ENCODE data around the gene LMNTD2. TPM values are rescaled to one million over a fixed set of nuclear protein-coding genes. Genes with fewer than 3 reads are reported as not detected.
"Not testable (repeated sequence)": the region's sequence is repeated elsewhere in the genome, so short reads cannot be mapped to it uniquely, and the experiment has no call there.

The LMNTD2 gene
- total RNA-seq, 2 experiments from 2014 or later: 0.34 to 0.81 TPM

DNA sequence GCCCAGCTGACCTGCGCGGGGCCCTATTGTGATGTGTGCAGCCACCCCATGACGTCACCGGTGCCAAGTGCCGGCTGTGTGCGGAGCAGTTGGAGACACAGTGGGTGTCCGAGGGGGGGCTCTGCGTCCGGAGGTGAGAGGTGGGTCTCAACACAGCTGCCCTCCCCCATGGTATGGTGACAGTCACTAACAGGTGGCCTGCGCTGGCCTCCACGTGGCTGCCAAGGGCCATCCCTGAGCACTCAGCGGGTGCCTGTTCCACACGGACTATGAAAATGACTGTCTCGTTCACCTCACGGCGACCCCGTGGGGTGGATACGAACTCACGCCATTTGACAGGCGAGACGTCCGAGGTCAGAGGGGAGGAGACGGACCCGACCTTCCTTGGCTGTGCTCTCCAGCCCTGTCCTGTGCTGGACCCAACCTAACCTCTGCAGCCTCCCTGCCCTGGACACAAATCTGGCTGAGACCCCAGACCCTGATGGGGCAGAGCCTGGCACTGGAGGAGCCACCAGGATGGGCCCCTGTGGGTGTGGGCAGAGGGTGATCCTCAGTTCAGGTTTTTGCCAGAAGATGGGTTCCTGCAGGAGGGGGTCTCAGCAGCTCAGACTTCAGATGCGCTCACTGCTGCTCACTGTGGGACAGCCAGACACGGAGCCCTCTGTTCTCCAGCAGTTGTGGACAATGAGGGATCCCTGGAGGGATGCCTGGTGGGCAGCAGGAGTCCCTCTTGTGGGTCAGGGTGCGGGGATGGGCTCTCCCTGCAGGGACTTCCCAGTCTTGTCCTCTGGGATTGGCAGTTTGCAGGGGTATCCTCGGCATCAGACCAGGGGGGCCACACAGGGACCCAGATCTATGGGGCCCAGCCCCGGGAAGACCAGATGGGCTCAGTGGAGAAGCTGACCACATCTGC lies 31.5 kb downstream of the LMNTD2 start:
- Mint-ChIP-seq H3K27ac (no peak overlapping the region), H3K27me3 (ENCODE audit: low read depth) (no peaks in the 10 kb centered on the region), H3K9me3 (ENCODE audit: insufficient read depth) (no peaks in the 10 kb centered on the region), H3K36me3 (ENCODE audit: low read depth) (peaks cover 2% of the 10 kb centered on the region), H3K4me1 (ENCODE audit: low read depth) (peaks cover 4% of the 10 kb centered on the region), H3K4me3 (no peak overlapping the region)
- DNase-seq (no peak), ATAC-seq (no peak)
- POLR2A ChIA-PET: no interaction called here
- CTCF ChIA-PET: no interaction called here

DNA sequence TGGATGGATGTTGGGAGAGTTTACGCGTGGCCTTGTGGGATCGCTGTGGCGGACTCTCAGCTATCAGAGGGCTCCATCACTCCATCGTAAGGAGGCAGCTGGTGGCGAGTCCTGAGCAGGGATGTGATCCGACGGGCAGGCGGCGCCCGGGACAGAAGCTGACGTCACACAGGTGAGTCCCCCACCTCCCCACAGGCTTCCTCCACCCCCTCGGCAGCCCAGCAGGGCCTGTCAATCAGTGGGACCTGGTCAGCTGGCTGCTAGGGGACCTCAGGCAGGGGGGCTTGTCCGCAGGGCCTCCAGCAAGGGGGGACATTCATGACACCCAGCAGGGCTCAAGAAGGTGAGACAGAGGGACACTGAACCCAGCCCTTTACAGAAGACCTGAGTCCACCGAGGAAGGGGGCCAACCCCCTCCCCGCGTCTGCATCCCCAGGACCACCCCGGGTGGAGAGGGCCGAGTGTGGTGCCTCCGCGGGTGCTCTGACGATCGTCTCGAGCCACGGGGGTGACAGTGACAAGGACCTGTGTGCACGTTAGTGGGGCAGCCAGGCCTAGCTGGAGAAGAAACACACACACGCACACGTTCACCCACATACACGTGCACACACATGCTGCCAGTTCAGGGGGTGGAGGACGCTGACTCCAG lies 32.2 kb downstream of the LMNTD2 start:
- H3K27ac Mint-ChIP-seq: no peak overlapping the region
- ATAC-seq (no peak), DNase-seq (no peak)
- CTCF ChIA-PET: interaction anchor here (1.0 kb wide), 1 partner anchor 9 kb away, joined by 5 read pairs; no protein-coding TSS in a partner anchor
- H3K36me3 Mint-ChIP-seq (ENCODE audit: low read depth): peaks cover 2% of the 10 kb centered on the region
- no peak overlapping the region for H3K4me3 Mint-ChIP-seq
- no peaks in the 10 kb centered on the region for H3K9me3 Mint-ChIP-seq (ENCODE audit: insufficient read depth)
- H3K27me3 Mint-ChIP-seq (ENCODE audit: low read depth): no peaks in the 10 kb centered on the region
- H3K4me1 Mint-ChIP-seq (ENCODE audit: low read depth): no peaks in the 10 kb centered on the region
- POLR2A ChIA-PET: no interaction called here

DNA sequence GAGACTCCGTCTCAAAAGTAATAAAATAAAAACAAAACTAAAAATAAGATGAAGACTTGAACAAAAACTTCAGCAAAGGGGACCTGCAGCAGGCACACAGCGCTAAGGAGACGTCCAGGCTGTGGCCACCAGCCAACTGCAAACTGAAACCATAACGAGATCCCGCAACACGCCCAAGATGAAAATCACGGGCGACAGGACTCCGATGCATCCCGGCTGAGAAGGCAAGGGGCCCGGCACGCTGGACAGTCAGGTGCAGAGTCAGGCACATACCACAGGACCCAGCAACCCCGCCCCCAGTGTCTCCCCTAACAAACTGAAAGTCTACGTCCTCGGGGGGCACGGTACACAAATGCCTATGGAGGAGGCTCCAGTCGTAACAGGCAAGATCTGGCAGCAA lies 34.3 kb downstream of the LMNTD2 start:
- DNase-seq: no peak
- Mint-ChIP-seq H3K9me3 (ENCODE audit: insufficient read depth) (no peaks in the 10 kb centered on the region), H3K36me3 (ENCODE audit: low read depth) (no peaks in the 10 kb centered on the region), H3K27me3 (ENCODE audit: low read depth) (no peaks in the 10 kb centered on the region), H3K27ac (no peak overlapping the region), H3K4me1 (ENCODE audit: low read depth) (no peaks in the 10 kb centered on the region), H3K4me3 (no peak overlapping the region)
- ATAC-seq: no peak
- ChIA-PET POLR2A (no interaction called here), CTCF (no interaction called here)

DNA sequence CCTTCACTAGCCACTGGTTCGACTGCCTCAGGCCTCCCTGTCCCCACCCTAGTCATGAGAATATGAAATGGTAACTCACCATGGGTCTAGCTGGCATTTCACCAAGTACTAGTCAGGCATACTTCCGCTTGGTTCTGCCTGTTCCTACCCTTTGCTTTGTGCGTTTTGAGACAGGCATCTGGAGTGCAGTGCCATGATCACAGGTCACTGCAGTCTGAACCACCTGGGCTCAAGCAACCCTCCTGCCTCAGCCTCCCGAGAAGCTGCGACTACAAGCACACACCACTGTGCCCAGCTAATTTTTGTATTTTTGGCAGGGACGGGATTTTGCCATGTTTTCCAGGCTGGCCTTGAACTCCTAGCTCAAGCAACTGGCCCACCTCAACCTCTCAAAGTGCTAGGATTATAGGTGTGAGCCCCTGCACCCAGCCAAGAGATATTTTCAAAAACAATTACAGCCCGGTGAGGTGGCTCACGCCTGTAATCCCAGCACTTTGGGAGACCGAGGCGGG lies 39.3 kb downstream of the LMNTD2 start:
- Mint-ChIP-seq H3K36me3 (ENCODE audit: low read depth) (peaks cover 5% of the 10 kb centered on the region), H3K4me3 (no peak overlapping the region), H3K27me3 (ENCODE audit: low read depth) (no peaks in the 10 kb centered on the region), H3K4me1 (ENCODE audit: low read depth) (peaks cover 10% of the 10 kb centered on the region), H3K27ac (no peak overlapping the region), H3K9me3 (ENCODE audit: insufficient read depth) (peaks cover 7% of the 10 kb centered on the region)
- ChIA-PET POLR2A (no interaction called here), CTCF (interaction anchor here (1.5 kb wide), 1 partner anchor 56 kb away, joined by 3 read pairs; no protein-coding TSS in a partner anchor)
- DNase-seq (no peak), ATAC-seq (no peak)

DNA sequence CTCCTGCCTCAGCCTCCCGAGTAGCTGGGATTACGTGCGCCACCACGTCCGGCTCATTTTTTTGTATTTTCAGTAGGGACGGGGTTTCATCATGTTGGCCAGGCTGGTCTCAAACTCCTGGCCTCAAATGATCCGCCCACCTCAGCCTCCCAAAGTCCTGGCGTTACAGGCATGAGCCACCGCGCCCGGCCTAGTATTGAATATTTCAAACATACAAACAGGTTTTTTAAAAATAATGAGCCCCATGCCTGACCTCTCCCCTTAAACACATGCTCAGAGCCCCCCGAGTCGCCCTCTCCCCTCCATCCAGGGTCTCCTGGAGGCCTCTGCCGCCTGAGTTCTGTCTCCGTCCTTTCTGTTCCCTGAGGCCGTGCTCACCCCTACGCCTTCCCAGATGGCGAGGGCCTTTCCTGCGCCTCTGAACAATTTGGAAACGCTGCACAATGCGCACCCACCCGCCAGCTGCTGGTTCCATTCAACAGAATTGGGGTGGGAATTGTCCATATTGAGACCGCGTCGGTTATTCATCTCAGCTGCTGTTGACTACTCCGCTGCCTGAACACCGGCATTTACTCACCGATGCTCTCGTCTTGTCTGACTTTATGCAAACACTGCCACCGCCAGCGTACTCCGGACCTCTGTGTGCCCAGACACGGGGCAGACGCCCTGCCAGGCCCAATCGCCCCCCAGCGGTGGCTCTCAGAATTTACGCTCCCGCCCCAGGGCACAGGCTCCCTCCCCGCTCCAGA lies 39.9 kb downstream of the LMNTD2 start:
- CTCF ChIA-PET: interaction anchor here (1.5 kb wide), 1 partner anchor 55 kb away, joined by 3 read pairs; no protein-coding TSS in a partner anchor
- Mint-ChIP-seq H3K9me3 (ENCODE audit: insufficient read depth) (peaks cover 8% of the 10 kb centered on the region), H3K36me3 (ENCODE audit: low read depth) (peaks cover 8% of the 10 kb centered on the region), H3K4me3 (no peak overlapping the region), H3K27ac (no peak overlapping the region), H3K4me1 (ENCODE audit: low read depth) (peaks cover 10% of the 10 kb centered on the region), H3K27me3 (ENCODE audit: low read depth) (no peaks in the 10 kb centered on the region)
- POLR2A ChIA-PET: no interaction called here
- ATAC-seq (no peak), DNase-seq (peak; percentile 47)

DNA sequence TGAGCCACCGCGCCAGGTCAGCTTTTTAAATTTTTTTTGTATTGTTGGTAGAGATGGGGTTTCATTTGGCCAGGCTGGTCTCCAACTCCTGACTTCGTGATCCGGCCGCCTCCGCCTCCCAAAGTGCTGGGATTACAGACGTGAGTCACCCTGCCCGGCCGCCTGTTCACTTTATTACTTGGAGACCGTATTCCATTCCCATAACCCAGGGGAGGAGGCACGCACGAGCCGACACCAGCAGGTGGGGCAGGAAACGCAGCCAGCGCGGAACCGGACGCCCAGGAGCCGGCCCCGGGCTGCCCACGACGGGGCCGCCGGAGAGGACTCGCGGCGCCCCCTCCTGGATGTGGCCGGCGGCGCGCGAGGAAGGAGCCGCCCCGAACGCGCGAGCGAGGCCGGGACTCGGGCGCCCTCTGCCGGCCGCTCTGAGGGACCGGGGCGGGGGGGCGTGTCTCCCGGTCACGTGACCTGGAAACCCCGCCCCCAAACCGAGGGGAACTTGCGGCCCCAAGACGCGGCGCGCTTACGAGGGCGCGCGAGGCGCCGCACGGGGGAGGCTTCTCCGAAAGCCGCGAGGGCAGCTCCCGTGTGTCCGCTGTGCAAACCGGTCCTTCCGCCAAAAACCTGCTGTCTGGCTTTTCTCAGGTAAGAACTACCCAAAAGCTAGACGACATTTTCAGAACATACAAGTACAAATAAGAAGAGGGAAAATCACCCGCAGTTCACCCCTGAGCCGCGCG lies 41.9 kb downstream of the LMNTD2 start:
- peaks cover 8% of the 10 kb centered on the region for H3K9me3 Mint-ChIP-seq (ENCODE audit: insufficient read depth)
- no peaks in the 10 kb centered on the region for H3K27me3 Mint-ChIP-seq (ENCODE audit: low read depth)
- peaks cover 18% of the 10 kb centered on the region for H3K36me3 Mint-ChIP-seq (ENCODE audit: low read depth)
- ChIA-PET CTCF (interaction anchor here (0.6 to 2.0 kb wide), 40 partner anchors 9 to 312 kb away, joined by 3 to 24 read pairs (median 4); partner anchors contain the start of genes ANO9, BET1L, PHRF1 and PSMD13), POLR2A (interaction anchor here (1.0 kb wide), 1 partner anchor 12 kb away, joined by 3 read pairs; no protein-coding TSS in a partner anchor)
- peaks cover 10% of the 10 kb centered on the region for H3K4me1 Mint-ChIP-seq (ENCODE audit: low read depth)
- H3K4me3 Mint-ChIP-seq: peak overlapping the region; percentile 65
- peak overlapping the region; percentile 69 for H3K27ac Mint-ChIP-seq
- ATAC-seq (peak; percentile 93), DNase-seq (peak; percentile 90)

DNA sequence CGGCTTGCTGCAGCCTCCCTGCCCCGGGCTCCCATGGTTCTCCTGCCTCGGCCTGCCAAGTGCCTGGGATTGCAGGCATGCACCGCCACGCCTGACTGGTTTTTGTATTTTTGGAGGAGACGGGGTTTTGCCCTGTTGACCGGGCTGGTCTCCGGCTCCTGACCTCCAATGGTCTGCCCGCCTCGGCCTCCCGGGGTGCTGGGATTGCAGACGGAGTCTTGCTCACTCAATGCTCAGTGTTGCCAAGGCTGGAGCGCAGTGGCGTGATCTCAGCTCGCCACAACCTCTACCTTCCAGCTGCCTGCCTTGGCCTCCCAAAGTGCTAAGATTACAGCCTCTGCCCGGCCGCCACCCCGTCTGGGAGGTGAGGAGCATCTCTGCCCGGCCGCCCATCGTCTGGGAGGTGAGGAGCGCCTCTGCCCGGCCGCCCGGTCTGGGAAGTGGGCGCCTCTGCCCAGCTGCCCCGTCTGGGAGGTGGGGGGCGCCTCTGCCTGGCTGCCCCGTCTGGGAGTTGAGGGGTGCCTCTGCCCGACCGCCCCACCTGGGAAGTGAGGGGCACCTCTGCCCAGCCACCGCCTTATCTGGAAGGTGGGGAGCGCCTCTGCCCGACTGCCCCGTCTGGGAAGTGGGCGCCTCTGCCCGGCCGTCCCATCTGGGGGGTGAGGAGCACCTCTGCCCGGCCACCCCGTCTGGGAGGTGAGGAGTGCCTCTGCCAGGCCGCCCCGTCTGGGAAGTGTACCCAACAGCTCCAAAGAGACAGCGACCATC lies 43.4 kb downstream of the LMNTD2 start:
- POLR2A ChIA-PET: not testable (repeated sequence)

DNA sequence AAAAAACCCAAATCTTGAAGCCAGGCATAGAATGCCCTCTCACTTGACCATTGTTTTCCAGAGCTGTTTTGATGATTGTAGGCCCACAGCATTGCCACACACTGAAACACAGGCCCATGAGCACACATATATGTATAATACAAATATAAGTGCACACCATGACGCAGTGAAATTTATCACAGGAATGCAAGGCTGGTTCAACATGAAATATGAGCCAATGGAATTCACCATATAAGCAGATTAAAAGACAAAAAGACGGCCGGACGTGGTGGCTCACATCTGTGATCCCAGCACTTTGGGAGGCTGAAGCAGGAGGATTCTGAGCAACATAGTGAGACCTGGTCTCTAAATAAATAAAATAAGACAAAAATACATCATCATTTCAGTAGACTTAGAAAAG lies 44.1 kb downstream of the LMNTD2 start:
- ATAC-seq: no peak
- Mint-ChIP-seq H3K27ac (no peak overlapping the region), H3K4me3 (no peak overlapping the region), H3K9me3 (ENCODE audit: insufficient read depth) (peaks cover 8% of the 10 kb centered on the region), H3K4me1 (ENCODE audit: low read depth) (peaks cover 12% of the 10 kb centered on the region), H3K27me3 (ENCODE audit: low read depth) (no peaks in the 10 kb centered on the region), H3K36me3 (ENCODE audit: low read depth) (peaks cover 19% of the 10 kb centered on the region)
- ChIA-PET CTCF (interaction anchor here (1.3 kb wide), 1 partner anchor 119 kb away, joined by 3 read pairs; no protein-coding TSS in a partner anchor), POLR2A (no interaction called here)
- DNase-seq: no peak

More for the DNA sequence above, 43.4 kb downstream of the LMNTD2 start:
- not testable (repeated sequence) for H3K27ac Mint-ChIP-seq; H3K4me3 Mint-ChIP-seq; DNase-seq; H3K27me3 Mint-ChIP-seq (ENCODE audit: low read depth); H3K9me3 Mint-ChIP-seq (ENCODE audit: insufficient read depth); ATAC-seq
- peaks cover 10% of the 10 kb centered on the region for H3K4me1 Mint-ChIP-seq (ENCODE audit: low read depth)
- CTCF ChIA-PET: interaction anchor here (1.3 to 1.5 kb wide), 2 partner anchors 8 to 120 kb away, joined by 3 to 5 read pairs; no protein-coding TSS in a partner anchor
- peaks cover 19% of the 10 kb centered on the region for H3K36me3 Mint-ChIP-seq (ENCODE audit: low read depth)

DNA sequence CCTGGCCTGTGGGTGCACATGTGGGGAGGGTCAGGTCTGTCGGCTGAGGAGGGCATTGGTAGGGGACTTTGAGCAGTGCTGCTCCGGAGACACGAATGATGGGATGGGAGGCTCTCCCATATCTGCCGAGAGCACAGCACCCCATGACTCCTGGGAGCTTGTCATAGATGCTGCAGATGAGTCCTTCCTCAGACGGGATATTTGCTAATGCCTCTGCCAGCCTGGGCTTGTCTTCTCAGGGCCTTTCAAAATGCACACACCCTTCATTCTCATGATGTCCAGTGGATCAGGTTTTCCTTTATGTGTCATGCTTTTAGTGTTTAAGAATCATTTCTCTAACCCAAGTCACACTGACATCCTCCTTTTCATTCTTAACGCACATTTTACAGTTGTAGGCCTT lies 45.4 kb downstream of the LMNTD2 start:
- H3K4me1 Mint-ChIP-seq (ENCODE audit: low read depth): peaks cover 12% of the 10 kb centered on the region
- H3K27ac Mint-ChIP-seq: no peak overlapping the region
- H3K9me3 Mint-ChIP-seq (ENCODE audit: insufficient read depth): peaks cover 8% of the 10 kb centered on the region
- no peaks in the 10 kb centered on the region for H3K27me3 Mint-ChIP-seq (ENCODE audit: low read depth)
- ChIA-PET POLR2A (no interaction called here), CTCF (no interaction called here)
- peaks cover 19% of the 10 kb centered on the region for H3K36me3 Mint-ChIP-seq (ENCODE audit: low read depth)
- ATAC-seq (no peak), DNase-seq (no peak)
- H3K4me3 Mint-ChIP-seq: no peak overlapping the region

DNA sequence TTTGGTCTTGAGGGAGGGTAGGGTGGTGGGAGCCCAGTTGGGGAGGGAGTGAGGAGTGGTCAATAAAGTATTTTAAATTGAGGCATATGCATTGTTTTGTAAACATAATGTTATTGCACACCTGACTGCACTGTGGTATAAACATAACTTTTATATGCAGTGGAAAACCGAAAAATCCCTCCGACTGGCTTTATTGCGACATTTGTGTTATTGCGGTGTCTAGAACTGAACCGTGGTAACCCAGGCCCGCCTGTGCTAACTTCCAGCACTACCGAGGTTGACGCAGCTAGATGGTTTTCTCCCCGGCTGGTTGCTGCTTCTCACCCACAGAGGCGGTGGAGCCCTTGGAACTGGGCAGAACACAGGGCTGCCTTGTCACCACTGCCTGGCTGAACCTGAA lies 45.9 kb downstream of the LMNTD2 start:
- CTCF ChIA-PET: no interaction called here
- Mint-ChIP-seq H3K4me1 (ENCODE audit: low read depth) (peaks cover 12% of the 10 kb centered on the region), H3K27ac (no peak overlapping the region), H3K4me3 (no peak overlapping the region), H3K36me3 (ENCODE audit: low read depth) (peaks cover 24% of the 10 kb centered on the region), H3K9me3 (ENCODE audit: insufficient read depth) (peaks cover 8% of the 10 kb centered on the region), H3K27me3 (ENCODE audit: low read depth) (no peaks in the 10 kb centered on the region)
- POLR2A ChIA-PET: no interaction called here
- no peak for ATAC-seq
- DNase-seq: no peak
